ENCODE results near the gene ZFYVE28.
A peak's percentile ranks its signal among the peaks of the same experiment; 100 is the strongest.

The ZFYVE28 gene

DNA sequence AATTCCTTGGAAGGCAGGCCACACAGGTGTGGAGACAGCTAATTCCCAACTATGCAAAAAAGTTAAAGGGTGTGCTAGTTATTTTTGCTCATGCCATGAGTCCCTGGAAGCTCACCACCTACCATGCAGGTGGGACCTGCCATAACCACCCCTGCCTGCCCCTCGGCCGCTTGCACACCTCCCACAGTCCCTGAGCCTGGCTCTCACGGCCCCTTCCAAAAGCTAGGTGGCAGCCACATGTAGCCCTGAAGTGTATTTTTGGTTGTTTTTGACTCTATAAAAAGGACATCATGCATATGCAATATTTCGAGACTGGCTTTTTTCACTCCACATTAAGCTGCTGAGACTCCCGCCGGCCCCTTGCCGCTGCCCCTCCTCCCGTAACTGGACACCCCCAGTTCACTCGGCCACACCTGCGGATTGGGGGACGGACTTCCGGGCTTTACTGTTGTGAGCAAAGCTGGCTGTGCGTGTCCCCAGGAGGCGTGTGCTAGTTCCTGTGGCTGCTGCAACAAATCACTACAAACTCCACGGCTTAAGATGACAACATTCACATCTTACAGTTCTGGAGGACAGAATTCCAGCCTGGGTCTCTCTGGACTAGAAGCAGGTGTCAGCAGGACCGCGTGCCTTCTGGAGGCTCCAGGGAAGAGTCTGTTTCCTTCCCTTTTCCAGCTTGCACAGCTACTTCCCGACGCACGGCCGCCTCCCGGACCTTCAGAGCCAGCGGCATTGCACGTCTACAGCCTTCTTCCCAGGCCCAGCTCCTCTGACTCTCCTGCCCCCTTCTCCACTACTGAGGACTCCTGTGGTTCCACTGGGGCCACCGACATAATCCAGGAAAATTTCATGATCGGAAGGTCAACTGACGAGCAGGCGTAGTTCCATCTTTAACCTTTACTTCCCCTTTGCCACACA lies 24.8 kb downstream of the ZFYVE28 start:
- Histone ChIP-seq H3K9ac (no peak overlapping the region), H3K4me3 (ENCODE audit: low read depth, low read length) (no peak overlapping the region), H3K27me3 (ENCODE audit: control insufficient read depth, insufficient read depth, low read length) (no peaks in the 10 kb centered on the region), H3K4me2 (ENCODE audit: low read length) (peak overlapping the region; percentile 26), H3K27ac (no peak overlapping the region), H3K79me2 (no peaks in the 10 kb centered on the region), H3K36me3 (ENCODE audit: control insufficient read depth, insufficient read depth, low read length) (no peaks in the 10 kb centered on the region), H3K9me3 (ENCODE audit: control insufficient read depth, low read length) (no peaks in the 10 kb centered on the region), H3K4me1 (no peaks in the 10 kb centered on the region), H2AFZ (peak overlapping the region; percentile 42)
- TF ChIP-seq, protein P1, sequence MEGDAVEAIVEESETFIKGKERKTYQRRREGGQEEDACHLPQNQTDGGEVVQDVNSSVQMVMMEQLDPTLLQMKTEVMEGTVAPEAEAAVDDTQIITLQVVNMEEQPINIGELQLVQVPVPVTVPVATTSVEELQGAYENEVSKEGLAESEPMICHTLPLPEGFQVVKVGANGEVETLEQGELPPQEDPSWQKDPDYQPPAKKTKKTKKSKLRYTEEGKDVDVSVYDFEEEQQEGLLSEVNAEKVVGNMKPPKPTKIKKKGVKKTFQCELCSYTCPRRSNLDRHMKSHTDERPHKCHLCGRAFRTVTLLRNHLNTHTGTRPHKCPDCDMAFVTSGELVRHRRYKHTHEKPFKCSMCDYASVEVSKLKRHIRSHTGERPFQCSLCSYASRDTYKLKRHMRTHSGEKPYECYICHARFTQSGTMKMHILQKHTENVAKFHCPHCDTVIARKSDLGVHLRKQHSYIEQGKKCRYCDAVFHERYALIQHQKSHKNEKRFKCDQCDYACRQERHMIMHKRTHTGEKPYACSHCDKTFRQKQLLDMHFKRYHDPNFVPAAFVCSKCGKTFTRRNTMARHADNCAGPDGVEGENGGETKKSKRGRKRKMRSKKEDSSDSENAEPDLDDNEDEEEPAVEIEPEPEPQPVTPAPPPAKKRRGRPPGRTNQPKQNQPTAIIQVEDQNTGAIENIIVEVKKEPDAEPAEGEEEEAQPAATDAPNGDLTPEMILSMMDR (IDR thresholded peaks at IDR 0.05): no peak

GRCh38 chr4:2390784-2391421 lies 27.5 kb downstream of the ZFYVE28 start:
- H3K9me3 ChIP-seq (ENCODE audit: control insufficient read depth, low read length): no peaks in the 10 kb centered on the region
- no peak overlapping the region for H3K4me3 ChIP-seq (ENCODE audit: low read depth, low read length)
- no peaks in the 10 kb centered on the region for H3K79me2 ChIP-seq
- TF ChIP-seq, protein P1 (IDR thresholded peaks at IDR 0.05): no peak
- H2AFZ ChIP-seq: no peak overlapping the region
- H3K4me1 ChIP-seq: no peaks in the 10 kb centered on the region
- H3K36me3 ChIP-seq (ENCODE audit: control insufficient read depth, insufficient read depth, low read length): no peaks in the 10 kb centered on the region
- H3K27me3 ChIP-seq (ENCODE audit: control insufficient read depth, insufficient read depth, low read length): no peaks in the 10 kb centered on the region
- H3K9ac ChIP-seq: no peak overlapping the region
- H3K27ac ChIP-seq: no peak overlapping the region
- no peak overlapping the region for H3K4me2 ChIP-seq (ENCODE audit: low read length)

GRCh38 chr4:2390146-2390545 lies 28.3 kb downstream of the ZFYVE28 start:
- Histone ChIP-seq H3K9ac (no peak overlapping the region), H3K4me1 (no peaks in the 10 kb centered on the region), H3K27me3 (ENCODE audit: control insufficient read depth, insufficient read depth, low read length) (no peaks in the 10 kb centered on the region)

DNA sequence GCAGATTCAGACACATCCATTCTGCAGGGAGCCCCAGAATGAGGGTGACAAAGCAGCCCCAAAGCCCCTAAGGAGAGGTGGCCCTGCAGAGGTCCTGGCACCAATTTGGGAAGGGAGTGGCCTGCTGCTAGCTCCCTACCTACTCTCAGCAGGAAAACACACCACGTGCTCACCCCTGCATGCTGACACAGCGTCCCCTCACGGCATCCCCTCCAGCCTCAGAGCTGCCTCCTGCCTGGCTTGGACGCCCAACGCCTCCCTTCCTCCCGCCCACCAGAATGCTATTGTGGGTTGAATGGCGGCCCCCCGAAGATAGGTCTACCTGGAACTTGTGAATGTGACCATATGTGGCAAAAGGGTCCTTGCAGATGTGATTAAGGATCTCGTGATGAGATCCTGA lies 28.8 kb downstream of the ZFYVE28 start:
- Histone ChIP-seq H2AFZ (no peak overlapping the region), H3K27me3 (ENCODE audit: control insufficient read depth, insufficient read depth, low read length) (no peaks in the 10 kb centered on the region), H3K4me1 (no peaks in the 10 kb centered on the region), H3K9me3 (ENCODE audit: control insufficient read depth, low read length) (no peaks in the 10 kb centered on the region), H3K9ac (no peak overlapping the region), H3K4me3 (ENCODE audit: low read depth, low read length) (no peak overlapping the region), H3K27ac (no peak overlapping the region), H3K4me2 (ENCODE audit: low read length) (no peak overlapping the region), H3K79me2 (no peaks in the 10 kb centered on the region), H3K36me3 (ENCODE audit: control insufficient read depth, insufficient read depth, low read length) (no peaks in the 10 kb centered on the region)
- TF ChIP-seq, protein P1 (IDR thresholded peaks at IDR 0.05): no peak

More at GRCh38 chr4:2390146-2390545, 28.3 kb downstream of the ZFYVE28 start:
- Histone ChIP-seq H3K4me3 (ENCODE audit: low read depth, low read length) (no peak overlapping the region), H3K4me2 (ENCODE audit: low read length) (no peak overlapping the region), H3K36me3 (ENCODE audit: control insufficient read depth, insufficient read depth, low read length) (no peaks in the 10 kb centered on the region), H3K9me3 (ENCODE audit: control insufficient read depth, low read length) (no peaks in the 10 kb centered on the region), H3K27ac (no peak overlapping the region), H3K79me2 (no peaks in the 10 kb centered on the region), H2AFZ (no peak overlapping the region)
- TF ChIP-seq, protein P1 (IDR thresholded peaks at IDR 0.05): no peak
